Transverse colon (tissue), 4 donors: Measurements from ENCODE around the gene ZDHHC6. TPM values are rescaled to one million over a fixed set of nuclear protein-coding genes. Genes with fewer than 3 reads are reported as not detected.
A peak's percentile ranks its signal among the peaks of the same experiment; 100 is the strongest.

Source experiments
- DNase-seq: peaks from one replicate; pipeline ENCODE4 v3.0.0-alpha.2; 2019
- H3K27ac ChIP-seq, 4 donors: fragments of 200-600 bp; sonication (generic); 2 replicates each; pipeline ENCODE4 v1.5.1; 2016 to 2018; ENCODE audit warnings: inconsistent platforms in 4 of 4
- H3K27me3 ChIP-seq: fragments of 200-600 bp; sonication (generic); 2 replicates; pipeline ENCODE4 v1.5.1; 2017; ENCODE audit warnings: inconsistent platforms
- H3K36me3 ChIP-seq, 4 donors: fragments of 200-600 bp; sonication (generic); 2 replicates each; pipeline ENCODE4 v1.5.1; 2017 to 2019; ENCODE audit warnings: inconsistent platforms in 4 of 4
- H3K4me1 ChIP-seq, 4 donors: fragments of 200-600 bp; sonication (generic); 2 replicates each; pipeline ENCODE4 v1.5.1; 2017 to 2020; ENCODE audit warnings: inconsistent platforms in 4 of 4
- H3K4me3 ChIP-seq, 4 donors: fragments of 200-600 bp; sonication (generic); 1 replicate in 1 of 4; 2 replicates in 3 of 4; pipeline versions ENCODE4 v1.5.1 to v1.6.1; 2017 to 2019; ENCODE audit warnings: inconsistent platforms in 4 of 4
- H3K9me3 ChIP-seq, 2 donors: fragments of 200-600 bp; sonication (generic); 2 replicates each; pipeline ENCODE4 v1.5.1; 2017 to 2019; ENCODE audit warnings: inconsistent platforms in 2 of 2
- EP300 ChIP-seq: sonication (generic); formaldehyde crosslinking; IDR thresholded peaks from one replicate; pipeline ENCODE4 v1.6.1; 2017; ENCODE audit warnings: antibody characterized with exemption, low read depth
- POLR2A ChIP-seq: fragments of 450-650 bp; IDR thresholded peaks from one replicate; pipeline ENCODE4 v1.6.1; 2016; ENCODE audit warnings: antibody characterized with exemption, mild to moderate bottlenecking, moderate library complexity
- POLR2AphosphoS5 ChIP-seq, 3 donors: sonication (generic); formaldehyde crosslinking; IDR thresholded peaks; one replicate each; pipeline ENCODE4 v1.6.1; 2016; ENCODE audit warnings: antibody characterized with exemption in 3 of 3
- WGBS, 2 donors: methylation state at CpG; one replicate each; pipeline ENCODE4 v1.1.5; 2018; ENCODE audit warnings: low coverage in 1 of 2; 5-methylcytosine and 5-hydroxymethylcytosine counted together
- in situ Hi-C, 4 donors: fragments of 200-750 bp; cut with MboI; loops; one replicate each; pipeline versions ENCODE4 v1.15.0 to v1.15.1; 2017; ENCODE audit warnings: low sequenced_read_pairs in 3 of 4, low pct_ligation_motif_present in 1 of 4, low pct_unique_long_range_greater_than_20kb in 1 of 4
- intact Hi-C: fragments of 100-400 bp; cut with DNase I; formaldehyde crosslinking; loops from one replicate; pipeline ENCODE4 v1.15.1; 2023; ENCODE audit warnings: low total_unique reads
- total RNA-seq, 4 donors: library from RNA; depleted of rRNA; stranded (reverse); fragments of >200 nt; gene quantifications; one replicate each; pipeline ENCODE4 v1.1.0, GENCODE V29; 2016
- TF ChIP-seq, protein P1 (sequence below), 5 experiments: fragments of 200-600 bp in 3 of 5; fragments of 450-650 bp in 2 of 5; sonication (generic) in 3 of 5; IDR thresholded peaks; 1 replicate in 2 of 5; 2 replicates in 3 of 5; pipeline ENCODE4 v1.5.1; 2016 to 2017; ENCODE audit warnings: antibody characterized with exemption in 5 of 5, inconsistent platforms in 3 of 5, mild to moderate bottlenecking in 2 of 5, moderate library complexity in 1 of 5

The ZDHHC6 gene
- total RNA-seq, 4 donors from 2014 or later, result 13.1 to 46.4 (median 24.6) TPM

DNA sequence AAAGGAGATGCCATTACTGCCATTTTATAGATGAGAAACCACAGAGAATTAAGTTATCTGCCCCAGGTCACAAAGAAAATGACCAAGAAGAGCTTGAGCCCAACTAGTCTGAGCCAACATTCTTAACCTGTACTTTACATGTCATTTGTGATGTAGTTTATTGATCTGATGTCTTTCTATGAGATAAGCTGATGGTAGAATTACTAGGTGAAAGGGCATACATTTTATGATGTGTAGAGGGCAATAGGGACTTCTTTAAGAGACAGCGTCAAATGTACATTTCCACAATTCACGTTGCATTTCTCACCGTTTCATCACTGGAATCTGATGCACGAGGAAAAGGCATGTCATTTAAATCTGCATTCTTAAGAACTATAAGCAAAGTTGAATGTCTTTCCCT is 61.5 kb downstream of the ZDHHC6 start:
- Histone ChIP-seq H3K36me3 (no peaks in the 10 kb centered on the region), H3K27me3 (no peaks in the 10 kb centered on the region), H3K27ac (peak overlapping the region; percentile 73 to 78 (median 78)), H3K4me3 (no peak overlapping the region), H3K9me3 (no peaks in the 10 kb centered on the region), H3K4me1 (peaks cover 8 to 86% (median 53%) of the 10 kb centered on the region in 4 donors)
- in situ Hi-C loops (no loop called here), intact Hi-C loops (no loop called here)
- WGBS, 2 donors, result 34 to 58% methylated on average over 4 of the region's 4 CpGs
- no peak for TF ChIP-seq POLR2A
- TF ChIP-seq POLR2AphosphoS5 (IDR thresholded peaks at IDR 0.05), result peak in 1 of 3 donors; percentile 58
- no peak for DNase-seq

DNA sequence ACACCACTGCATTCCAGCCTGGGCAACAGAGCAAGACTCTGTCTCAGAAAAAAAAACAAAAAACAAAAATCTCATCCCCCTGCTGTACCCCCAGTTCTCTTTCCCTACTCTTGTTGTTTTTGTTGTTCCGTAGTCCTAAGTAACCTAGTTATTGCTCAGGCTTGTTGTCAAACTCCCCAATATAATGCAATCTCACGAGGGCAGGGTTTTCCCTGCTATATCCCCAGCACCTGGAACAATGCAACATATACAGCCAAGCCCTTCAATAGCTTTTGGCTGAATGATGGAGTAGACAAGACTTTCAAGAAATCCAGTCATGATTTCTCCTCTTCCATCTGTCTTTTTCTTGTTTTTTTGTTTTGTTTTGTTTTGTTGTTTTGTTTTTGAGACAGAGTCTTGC is 62.6 kb downstream of the ZDHHC6 start:
- WGBS, 2 donors, result 51 to 61% methylated on average over 2 of the region's 2 CpGs
- DNase-seq, result no peak
- in situ Hi-C loops, result no loop called here
- H3K9me3 ChIP-seq, result no peaks in the 10 kb centered on the region
- peak overlapping the region; percentile 73 to 78 (median 78) for H3K27ac ChIP-seq
- no peak for TF ChIP-seq POLR2AphosphoS5 (IDR thresholded peaks at IDR 0.05)
- no peak for TF ChIP-seq POLR2A
- TF ChIP-seq, protein P1, sequence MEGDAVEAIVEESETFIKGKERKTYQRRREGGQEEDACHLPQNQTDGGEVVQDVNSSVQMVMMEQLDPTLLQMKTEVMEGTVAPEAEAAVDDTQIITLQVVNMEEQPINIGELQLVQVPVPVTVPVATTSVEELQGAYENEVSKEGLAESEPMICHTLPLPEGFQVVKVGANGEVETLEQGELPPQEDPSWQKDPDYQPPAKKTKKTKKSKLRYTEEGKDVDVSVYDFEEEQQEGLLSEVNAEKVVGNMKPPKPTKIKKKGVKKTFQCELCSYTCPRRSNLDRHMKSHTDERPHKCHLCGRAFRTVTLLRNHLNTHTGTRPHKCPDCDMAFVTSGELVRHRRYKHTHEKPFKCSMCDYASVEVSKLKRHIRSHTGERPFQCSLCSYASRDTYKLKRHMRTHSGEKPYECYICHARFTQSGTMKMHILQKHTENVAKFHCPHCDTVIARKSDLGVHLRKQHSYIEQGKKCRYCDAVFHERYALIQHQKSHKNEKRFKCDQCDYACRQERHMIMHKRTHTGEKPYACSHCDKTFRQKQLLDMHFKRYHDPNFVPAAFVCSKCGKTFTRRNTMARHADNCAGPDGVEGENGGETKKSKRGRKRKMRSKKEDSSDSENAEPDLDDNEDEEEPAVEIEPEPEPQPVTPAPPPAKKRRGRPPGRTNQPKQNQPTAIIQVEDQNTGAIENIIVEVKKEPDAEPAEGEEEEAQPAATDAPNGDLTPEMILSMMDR (IDR thresholded peaks at IDR 0.05), result no peak
- no peak for TF ChIP-seq EP300
- H3K4me3 ChIP-seq, result no peak overlapping the region
- intact Hi-C loops, result no loop called here
- H3K4me1 ChIP-seq, result peaks cover under 1 to 82% (median 48%) of the 10 kb centered on the region in 4 donors
- no peaks in the 10 kb centered on the region for H3K36me3 ChIP-seq
- no peaks in the 10 kb centered on the region for H3K27me3 ChIP-seq

DNA sequence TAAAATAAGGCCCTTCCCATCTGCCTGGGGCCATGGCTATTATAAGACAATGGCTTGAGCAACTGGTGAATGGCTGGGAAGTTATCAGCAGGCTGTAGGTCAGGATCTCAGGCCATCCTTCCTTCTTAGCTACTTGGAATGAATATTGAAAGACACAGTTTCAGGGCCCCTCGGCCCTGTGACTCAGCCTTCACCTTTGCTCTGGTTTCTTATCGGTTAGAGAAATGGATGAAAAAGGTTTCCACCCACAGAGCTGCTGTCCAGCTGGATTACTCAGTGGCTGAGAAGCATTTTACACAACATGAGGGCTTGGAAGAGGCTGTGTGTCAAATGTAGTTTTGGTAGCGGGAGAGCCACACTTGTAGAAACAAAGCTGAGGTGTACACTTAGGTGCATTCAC is 63.4 kb downstream of the ZDHHC6 start:
- TF ChIP-seq POLR2A (peak; percentile 37), EP300 (peak; percentile 30), POLR2AphosphoS5 (IDR thresholded peaks at IDR 0.05) (peak in 2 of 3 donors; percentile 52 to 82)
- TF ChIP-seq, protein P1 (IDR thresholded peaks at IDR 0.05), result no peak
- Histone ChIP-seq H3K4me3 (peak overlapping the region in 1 of 4 donors; percentile 9), H3K9me3 (no peaks in the 10 kb centered on the region), H3K4me1 (peaks cover 0 to 74% (median 44%) of the 10 kb centered on the region in 4 donors), H3K27ac (peak overlapping the region; percentile 73 to 78 (median 78)), H3K36me3 (no peaks in the 10 kb centered on the region), H3K27me3 (no peaks in the 10 kb centered on the region)
- intact Hi-C loops (no loop called here), in situ Hi-C loops (no loop called here)
- WGBS, 2 donors, result 29 to 34% methylated on average over 3 of the region's 3 CpGs
- peak; percentile 72 for DNase-seq

DNA sequence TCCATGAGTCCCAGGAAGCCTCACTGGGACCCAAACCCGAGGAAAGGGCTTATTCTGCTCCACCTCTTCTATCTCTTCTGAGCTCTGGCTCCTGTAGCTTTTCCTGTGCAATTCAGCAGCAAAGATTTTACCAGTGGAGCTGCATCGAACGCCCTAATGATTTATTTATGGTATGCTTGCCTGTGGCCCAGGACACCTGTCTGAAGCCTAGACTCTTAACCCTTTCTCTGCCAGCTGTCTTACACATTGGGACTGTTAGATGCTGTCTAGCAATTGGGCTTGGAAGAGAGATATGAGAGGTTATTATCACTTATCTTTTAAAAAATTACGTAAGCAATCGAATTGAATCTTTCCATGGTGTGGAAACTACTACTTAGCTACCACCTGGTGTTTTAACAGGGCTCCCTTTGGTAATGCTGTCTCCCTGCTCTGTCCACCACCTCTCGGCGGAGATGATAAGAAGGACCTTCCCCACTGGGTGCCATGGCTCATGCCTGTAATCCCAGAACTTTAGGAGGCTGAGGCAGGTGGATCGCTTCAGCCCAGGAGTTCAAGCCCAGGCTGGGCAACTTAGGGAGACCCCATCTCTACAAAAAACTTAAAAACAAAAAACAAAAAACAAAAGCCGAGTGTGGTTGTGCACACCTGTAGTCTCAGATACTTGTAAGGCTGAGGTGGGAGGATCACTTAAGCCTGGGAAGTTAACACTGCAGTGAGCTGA is 64.0 kb downstream of the ZDHHC6 start:
- 46 to 64% methylated on average over 6 to 9 of the region's 9 CpGs for WGBS, 2 donors
- Histone ChIP-seq H3K4me3 (no peak overlapping the region), H3K9me3 (no peaks in the 10 kb centered on the region), H3K27me3 (no peaks in the 10 kb centered on the region), H3K4me1 (peaks cover 0 to 71% (median 44%) of the 10 kb centered on the region in 4 donors), H3K36me3 (no peaks in the 10 kb centered on the region), H3K27ac (peak overlapping the region; percentile 73 to 78 (median 78))
- intact Hi-C loops (no loop called here), in situ Hi-C loops (no loop called here)
- no peak for DNase-seq
- TF ChIP-seq EP300 (no peak), POLR2AphosphoS5 (IDR thresholded peaks at IDR 0.05) (no peak), POLR2A (no peak)
- TF ChIP-seq, protein P1 (IDR thresholded peaks at IDR 0.05), result no peak

Other genes with a start within 250 kb of the ZDHHC6 start
- gene TECTB, start 163.5 kb downstream of the ZDHHC6 start, total RNA-seq, result not detected
- 100 to 1,000 TPM in 3 of 4 donors, 10 to 100 TPM in 1; 91.6 to 315 (median 178) TPM for gene ACSL5, start 72.8 kb downstream of the ZDHHC6 start, total RNA-seq
- gene VTI1A, start 301 bp upstream of the ZDHHC6 start, total RNA-seq, result 100 to 1,000 TPM in 3 of 4 donors, 10 to 100 TPM in 1; 65.8 to 211 (median 149) TPM